HG03558 (cell line): ENCODE results near the gene MYL4.

ENCODE experiments used
- ATAC-seq: cut with Tn5 transposase; IDR thresholded peaks from one replicate; pipeline ENCODE4 v1.9.1; 2021; ENCODE audit warnings: moderate number of reproducible peaks; ENCODE audit not compliant: unreplicated experiment; ENCODE audit errors: extremely low read depth

Gene MYL4

GRCh38 chr17:47239619-47239966, 30.4 kb downstream of the MYL4 start:
- ATAC-seq, result no peak

GRCh38 chr17:47239967-47240651, 31.0 kb downstream of the MYL4 start:
- no peak for ATAC-seq

DNA sequence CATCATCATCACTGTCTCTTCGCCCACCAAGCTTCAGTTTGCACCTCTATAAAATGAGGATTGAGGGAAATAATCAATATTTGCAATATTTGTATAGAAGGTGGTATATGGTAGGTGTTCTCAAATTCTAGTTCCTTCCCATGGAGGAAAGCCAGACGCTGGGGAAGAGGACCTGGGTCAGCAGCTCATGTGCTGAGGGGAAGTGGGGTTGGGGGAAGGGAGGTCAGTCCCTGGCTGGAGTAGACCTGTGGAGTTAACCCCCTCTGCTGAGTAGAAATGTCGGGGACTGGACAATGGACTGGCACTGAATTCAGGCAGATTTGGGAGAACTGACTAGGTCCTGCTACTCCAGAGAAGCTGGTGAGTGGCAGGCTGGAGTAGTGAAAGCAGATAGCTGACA, 31.7 kb downstream of the MYL4 start:
- ATAC-seq, result no peak

DNA sequence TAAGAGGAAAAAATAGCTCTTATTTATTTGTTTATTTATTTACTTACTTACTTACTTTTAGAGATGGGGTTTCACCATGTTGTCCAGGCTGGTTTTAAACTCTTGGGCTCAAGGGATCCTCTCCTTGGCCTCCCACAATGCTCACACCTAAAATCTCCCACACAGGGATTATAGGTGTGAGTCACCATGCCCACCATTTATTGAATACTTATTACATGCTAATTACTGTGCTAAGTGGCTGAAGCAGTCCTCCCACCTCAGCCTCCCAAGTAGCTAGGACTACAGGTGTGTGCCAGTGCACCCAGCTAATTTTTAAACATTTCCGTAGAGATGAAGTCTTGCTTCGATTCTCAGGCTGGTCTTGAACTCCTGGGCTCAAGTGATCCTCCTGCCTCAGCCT, 33.5 kb downstream of the MYL4 start:
- ATAC-seq, result no peak

DNA sequence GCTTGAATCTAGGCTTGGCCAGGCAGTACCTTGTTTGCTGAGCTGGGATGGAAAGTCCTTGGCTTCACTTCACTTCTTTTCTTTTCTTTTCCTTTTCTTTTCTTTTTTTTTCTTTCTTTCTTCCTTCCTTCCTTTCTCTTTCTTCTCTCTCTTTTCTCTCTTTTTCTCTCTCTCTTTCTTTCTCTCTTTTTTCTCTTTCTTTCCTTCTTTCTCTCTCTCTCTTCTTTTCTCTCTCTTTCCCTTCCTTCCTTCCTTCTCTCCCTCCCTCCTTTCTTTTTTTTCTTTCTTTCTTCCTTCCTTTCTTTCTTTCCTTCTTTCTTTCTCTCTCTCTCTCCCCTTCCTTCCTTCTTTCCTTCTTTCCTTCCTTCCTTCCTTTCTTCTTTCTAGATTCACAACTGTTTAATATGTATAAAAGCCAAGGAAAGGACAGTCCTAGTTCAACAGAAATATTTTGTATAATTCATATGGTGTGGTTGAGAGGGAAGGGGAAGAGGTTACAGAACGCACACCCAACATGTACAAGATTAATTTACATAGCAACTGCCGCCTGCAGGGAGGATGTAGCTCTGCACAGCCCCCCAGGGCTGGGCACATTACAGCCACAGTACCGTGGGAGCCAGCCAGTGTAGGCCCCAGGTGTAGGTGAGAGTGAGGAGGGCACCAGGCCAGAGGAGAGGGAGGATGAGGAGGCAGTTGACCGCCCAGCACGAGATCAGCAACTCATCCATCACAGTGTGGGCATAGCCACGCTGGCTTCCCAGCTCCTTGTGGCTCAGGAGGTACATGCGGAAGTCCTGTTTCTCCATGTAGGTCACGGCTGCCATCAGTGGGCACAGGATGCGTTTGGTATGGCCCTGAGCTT, 34.8 kb downstream of the MYL4 start:
- no peak for ATAC-seq

- ATAC-seq, result no peak
These were observed 35.5 kb downstream of the MYL4 start for GRCh38 chr17:47244697-47245096.

DNA sequence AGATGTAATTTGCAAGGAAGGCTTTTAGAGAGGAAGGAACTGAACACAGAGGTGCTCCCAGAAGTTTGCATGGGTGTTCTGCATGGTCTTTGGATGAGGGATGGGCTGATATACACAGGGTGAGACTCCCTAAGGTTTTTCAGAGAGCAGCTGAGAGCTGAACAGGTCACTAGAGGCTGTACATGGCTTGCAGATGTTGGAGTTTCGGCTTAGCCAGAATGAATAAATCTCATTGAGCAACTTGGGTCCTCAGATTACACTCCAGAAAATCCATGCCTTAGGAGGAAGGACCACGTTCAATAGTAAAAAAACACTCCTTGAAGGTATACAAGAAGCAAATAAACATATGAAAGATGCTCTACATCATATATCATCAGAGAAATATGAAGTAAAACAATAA, 37.0 kb downstream of the MYL4 start:
- ATAC-seq, result no peak

DNA sequence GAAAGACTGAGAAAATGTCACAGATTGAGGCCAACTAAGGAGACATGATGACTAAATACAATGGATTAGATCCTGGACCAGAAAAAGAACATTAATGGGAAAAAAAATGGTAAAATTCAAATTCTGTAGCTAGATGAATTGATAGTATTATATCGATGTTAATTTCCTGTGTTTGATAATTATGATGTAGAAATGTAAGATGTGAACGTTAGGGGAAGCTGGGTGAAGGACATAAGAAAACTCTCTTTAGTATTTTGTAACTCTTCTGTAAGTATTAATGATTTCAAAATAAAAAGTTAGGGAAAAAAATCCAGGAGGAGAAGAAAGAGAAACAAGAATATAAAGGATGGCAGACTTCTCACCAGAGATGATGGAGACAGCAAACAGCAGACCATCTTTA, 41.7 kb downstream of the MYL4 start:
- no peak for ATAC-seq

DNA sequence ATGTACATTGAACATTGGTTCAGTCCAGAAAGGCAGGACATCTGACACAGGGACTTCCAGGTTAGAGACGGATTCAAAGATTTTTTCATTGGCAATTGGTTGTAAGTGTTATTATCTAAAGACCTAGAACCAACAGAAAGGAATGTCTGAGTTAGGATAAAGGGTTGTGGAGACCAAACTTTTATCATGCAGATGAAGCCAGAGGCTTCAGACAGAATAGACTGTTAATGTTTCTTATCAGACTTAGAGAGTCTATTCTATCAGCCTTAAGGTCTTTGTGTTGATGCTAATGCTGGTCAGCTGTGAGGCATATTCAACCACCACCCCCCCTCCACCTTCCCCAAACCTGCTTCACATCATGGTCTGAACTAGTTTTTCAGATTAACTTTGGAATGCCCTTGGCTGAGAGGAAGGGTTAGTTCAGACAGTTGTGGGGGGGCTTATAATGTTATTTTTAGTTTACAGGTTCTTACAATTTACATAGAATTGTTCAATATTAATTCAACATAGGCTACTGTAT, 42.3 kb downstream of the MYL4 start:
- ATAC-seq, result no peak

DNA sequence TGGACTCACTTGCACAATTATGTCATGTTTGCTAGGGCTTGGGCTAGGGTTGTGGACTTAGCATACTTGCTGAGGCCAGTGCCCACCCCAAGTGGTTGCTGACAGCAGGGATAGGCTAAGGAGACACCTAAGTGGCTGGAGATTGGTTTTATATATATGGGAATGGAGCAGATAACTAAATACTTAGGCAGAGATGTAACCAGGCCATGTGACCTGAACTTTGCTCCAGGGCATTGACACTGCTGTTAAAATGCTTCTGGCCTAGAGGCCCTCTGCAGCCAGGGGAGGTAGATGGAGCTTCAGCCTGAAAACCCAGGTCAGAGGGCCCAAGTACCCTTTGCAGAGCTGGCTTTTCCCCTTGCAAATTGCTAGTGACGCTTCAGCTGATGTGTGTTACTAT, 43.1 kb downstream of the MYL4 start:
- no peak for ATAC-seq

DNA sequence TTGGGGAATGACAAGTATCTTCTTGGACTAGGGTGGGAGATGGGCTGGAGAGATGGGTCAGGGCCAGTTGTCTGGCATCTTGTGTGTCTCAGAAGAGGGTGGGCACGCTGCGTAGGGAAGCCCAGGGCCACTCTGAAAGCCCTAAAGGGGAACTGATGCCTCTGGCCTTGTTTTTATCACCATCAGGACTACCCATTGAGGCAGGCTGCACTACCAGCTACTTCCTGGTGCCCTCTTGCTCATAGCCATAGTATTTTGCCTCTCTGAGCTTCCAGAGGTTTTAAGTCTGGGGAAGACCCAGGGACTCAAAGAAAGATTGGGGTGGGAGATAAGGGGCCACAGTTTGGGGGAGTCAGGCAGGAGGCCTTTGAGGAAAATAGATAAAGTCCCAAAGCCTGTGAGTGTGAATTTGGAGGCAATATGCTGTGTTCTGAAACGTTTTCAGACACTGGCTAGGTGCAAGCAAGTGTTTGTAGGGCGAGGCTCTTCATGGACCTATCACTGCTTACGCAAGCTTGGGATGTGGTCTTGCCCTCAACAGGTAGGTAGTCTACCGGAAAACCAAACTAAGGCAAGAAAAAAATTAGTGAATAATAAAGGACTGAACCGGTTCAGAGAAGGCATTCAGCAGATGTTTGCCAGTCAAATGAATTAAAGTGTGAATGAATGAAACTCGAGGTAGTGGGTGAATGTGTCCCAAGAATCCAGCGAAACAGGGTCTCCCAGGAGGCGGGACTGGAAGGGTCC, 43.8 kb downstream of the MYL4 start:
- ATAC-seq, result no peak

- ATAC-seq, result no peak
These were observed 44.6 kb downstream of the MYL4 start, which contains the start of gene ITGB3 for GRCh38 chr17:47253541-47254402. ITGB3 (plus strand) TSS chr17:47253827; CDS start chr17:47253862, 35 bp downstream.

DNA sequence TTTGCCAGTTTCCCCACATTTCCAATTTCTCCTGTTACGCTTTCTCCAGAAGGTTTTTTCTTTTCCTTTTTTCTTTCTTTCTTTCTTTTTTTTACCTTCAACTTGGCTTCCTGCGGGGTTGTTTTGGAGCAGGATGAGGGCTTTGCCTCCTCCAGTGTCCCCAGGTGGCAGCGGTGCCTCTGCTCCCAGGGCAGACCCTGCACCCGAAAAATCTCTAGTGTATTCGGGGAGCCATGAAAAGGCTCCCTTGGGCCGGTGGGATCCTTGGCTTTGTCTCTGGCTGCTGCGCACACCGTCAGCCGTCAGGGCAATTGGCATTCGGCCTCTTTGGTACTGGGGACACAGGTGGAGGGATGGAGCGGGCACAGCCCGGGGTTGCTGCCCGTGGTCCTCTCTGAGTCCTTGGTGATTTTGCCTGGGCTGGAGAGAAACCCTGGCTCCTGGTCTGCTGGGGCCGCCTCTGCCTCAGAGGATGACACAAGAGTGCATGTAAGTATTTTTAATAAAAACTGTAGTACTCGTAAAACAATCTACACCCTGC, 45.3 kb downstream of the MYL4 start:
- ATAC-seq, result no peak

DNA sequence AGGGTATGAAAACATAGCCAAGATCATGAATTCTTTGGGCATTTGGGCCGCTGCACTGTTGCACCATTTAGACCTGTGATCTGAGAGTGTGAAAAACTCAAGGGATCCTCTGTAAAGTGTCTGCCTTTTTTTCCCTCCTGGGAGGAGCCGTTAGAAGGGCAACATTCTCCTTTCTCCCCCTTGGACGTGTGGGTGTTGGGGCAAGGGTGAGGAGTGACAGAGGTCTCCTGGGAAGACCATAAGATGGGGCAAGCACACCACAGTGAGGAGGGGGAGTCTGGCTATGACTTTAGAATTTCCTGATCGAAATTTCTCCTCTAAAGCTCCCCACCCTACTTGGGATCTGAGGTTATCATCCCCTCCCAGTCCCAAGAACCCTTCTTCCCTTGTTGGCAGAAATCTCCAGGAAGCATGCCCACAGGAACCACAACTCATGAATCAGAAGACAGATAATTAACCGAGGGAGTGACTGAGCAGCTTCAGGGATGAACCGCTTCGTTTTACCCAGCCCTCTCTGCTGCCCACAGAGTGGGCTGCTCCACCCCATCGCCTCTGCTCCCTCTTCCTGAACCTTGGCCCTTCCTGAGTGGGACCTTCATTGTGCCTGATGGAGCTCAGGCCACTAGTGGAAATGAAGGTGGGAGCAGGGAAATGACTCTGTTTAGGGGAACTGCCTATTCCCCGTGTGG, 48.6 kb downstream of the MYL4 start:
- ATAC-seq, result no peak

GRCh38 chr17:47262586-47262985, 53.4 kb downstream of the MYL4 start:
- no peak for ATAC-seq

DNA sequence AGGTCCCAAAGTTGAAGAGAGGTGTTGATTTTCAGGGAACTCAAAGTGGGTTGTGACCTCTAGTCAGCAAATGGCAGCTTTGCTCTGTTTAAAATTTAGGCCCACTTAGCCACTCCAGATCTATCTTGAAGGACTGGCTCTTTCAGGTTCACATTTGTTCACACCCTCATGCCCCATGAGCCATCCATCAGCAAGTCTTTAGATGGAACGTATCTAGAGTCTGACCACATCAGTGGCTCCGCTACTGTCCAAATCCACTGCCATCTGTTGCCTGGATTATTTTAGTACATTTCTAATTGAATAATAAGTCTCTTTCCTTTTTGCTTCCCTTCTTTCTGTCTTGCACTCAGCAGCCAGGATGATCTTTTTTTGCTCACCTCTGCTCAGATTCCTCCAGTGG, 55.0 kb downstream of the MYL4 start:
- ATAC-seq, result no peak

DNA sequence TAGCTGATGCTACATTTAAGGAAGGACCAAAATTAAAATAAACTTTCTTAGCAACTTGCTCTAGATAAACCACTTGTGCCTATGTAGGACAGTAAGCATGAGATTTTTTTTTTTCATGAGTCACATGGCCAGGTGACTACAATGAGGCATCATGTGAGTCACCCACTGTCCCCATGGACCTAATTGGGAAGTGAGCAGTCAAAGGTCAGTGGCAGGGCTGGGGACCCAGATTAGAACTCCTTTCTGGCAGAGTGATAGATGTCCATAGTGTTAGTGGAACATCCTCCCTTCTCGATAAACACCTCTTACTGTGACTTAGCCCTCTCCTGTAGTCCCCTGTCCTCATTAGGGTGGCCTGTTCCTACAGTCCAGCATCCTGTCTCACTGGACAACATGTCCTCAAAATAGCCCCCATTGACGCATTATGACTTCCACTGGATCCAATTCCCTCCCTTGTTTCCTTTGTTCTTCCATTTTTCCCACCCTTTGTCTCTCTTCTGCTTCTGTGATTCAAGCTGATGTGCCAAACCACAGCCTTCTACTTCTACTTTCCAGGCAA, 56.9 kb downstream of the MYL4 start:
- ATAC-seq, result no peak

GRCh38 chr17:47266782-47267181, 57.6 kb downstream of the MYL4 start:
- ATAC-seq, result no peak

DNA sequence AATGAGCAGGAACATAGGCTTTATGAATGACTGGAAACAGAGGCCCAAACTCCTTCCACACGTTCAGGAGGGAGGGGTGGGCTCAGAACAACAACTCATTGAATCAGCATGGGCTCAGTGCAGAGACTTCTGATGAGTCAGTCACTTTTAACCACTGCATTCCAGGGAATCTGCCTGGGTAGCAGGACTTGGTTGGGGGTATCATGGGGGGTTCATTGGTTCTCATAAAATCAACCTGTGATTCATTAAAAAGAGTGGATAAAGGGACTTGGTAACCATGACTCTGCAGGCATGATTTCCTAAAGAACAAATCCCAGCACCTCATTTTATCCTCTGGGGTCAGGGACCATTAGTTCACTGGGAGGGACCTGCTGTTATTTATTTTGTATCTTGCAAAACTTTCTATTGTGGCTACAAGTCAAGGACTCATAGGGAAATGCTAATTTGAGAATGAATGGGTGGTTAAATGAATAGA, 58.2 kb downstream of the MYL4 start:
- ATAC-seq, result no peak
